GM19351 (cell line): Measurements from ENCODE around the gene GBGT1.
"Not testable (repeated sequence)": the region's sequence is repeated elsewhere in the genome, so short reads cannot be mapped to it uniquely, and the experiment has no call there.

Experiments used
- ATAC-seq: cut with Tn5 transposase; IDR thresholded peaks from one replicate; pipeline ENCODE4 v1.9.1; 2021; ENCODE audit warnings: mild to moderate bottlenecking, moderate library complexity; ENCODE audit not compliant: unreplicated experiment

The GBGT1 gene

DNA sequence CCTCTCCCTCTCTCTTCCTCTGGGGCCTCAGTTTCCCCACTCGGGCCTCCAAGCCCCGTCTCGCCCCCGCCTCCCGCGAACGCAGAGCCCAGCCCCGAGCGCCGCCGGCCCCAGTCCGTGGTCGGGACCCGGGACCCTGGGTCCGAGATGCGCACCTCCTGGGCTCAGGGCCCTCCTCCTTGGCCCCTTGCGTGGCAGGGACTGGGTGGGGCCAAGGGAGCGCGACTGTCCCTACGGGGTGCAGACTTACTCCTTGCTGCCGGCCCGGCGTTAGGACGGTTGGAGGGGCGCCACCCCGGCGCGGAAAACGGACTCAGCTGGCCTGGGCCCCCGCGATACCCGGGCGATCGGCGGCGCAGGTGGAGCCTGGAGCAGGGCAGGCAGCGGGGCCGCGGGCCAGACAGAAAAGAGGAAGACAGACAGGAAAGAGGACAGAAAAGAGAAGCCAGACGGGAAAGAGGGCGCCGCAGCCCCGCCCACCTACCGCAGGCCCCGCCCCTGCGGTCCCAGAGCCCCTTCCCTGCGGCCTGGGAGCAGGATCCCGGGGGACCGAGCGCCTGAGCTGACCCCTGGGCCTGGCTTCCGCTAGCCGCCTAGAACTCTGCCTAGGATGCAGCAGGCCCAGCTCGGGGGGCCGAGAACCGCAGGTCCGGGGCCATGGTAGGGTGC is at the start of gene GBGT1:
Gene GBGT1, minus strand, starts transcription at position 411 of the 669 bp plus-strand sequence. CDS start 1,502 bp downstream, outside the sequence.
- no peak for ATAC-seq

DNA sequence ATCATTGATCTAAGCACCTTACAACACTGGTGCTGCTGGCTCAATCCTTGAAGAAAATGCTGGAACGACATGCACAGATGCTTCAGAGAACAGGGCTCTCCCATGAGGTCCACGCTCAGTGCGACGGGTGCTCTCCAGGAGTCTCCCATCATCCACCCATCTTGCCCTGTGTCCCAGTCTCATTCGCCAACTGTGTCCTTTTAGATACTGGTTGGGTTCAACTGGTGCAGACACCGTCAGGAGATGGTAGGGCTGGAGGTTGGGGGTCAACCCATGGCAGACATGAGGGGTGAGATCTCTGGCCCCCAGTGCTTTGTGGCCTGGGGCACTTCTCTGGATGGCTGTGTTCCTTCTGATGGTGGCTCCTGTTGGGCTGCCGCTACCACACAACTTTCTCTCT is 46.9 kb upstream of the GBGT1 start:
- ATAC-seq, result no peak

DNA sequence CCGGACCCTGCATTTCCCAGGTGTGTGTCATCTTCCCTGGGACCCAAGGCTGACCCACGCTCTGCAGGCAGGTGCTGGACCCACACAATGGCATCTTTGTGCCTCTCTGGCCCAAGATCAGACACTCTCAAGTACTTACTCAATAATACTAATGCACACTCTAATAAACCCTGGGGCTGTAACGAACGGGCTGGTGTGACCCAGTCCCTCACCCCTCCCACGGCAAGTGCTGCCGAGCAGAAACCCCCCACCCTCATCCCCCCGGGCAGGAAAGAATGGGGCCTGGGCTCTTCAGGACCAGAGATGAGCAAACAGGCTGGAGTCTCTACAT is 46.5 kb upstream of the GBGT1 start:
- ATAC-seq, result no peak

DNA sequence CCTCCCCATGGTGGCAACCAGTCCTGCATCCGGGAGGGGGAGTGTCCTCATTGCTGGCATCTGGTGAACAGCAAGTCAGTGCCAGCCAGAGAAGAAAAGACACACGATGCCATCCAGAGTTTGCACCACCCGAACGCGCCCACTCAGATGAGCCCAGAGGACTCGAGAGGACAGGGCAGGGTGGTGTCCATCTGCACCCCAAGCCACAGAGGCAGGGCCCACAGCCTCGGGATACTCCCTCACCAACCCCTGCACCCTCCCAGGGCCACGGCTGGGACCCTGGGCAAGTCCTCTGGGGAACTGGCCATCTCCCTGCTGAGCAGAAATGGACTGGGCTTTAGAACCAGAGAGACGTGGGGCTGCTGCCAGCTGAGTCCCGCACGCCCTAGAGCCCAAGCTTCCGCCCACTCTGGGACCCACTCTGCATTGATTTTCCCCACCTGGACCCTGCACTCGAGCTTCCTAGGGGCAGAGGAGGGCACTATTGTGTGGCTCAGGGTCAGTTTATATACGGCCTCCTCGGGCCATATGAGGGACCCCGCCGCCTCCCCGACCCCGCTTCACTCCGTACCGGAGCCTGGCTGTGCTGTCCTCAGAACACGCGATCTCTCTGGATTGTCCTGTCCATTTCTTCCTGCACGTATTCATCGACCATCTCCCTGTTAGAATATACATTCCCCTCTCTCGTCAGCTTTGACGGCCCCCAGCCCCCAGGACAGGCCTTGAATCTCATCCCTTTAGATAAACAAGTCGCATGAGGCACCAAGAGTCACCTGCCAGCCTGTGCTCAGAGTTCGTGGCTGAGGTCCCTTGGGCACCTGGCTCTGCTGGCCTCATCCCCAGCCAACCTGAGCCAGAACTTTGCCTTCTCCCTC is 45.9 kb upstream of the GBGT1 start:
- not testable (repeated sequence) for ATAC-seq

DNA sequence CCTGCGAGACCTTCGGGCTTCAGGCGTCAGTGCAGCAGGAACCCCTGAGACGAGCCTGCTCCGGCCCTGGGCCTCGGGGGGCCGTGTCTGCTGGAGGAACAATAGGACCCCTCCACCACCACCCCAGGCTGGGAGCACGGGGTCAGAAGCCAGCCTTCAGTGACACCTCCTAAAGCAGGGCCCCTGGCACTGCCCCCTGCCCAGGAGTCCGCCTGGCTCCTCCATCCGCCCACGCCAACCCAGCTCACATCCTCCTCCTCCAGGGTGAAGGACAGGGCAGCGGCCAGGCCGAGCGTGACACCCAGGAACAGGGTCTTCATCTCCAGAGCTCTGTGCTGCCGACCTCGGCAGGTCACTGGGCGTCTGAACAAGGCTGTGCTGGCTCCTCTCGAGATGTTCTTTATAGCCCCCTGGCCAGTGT is 45.2 kb upstream of the GBGT1 start, which contains the start of gene OBP2B:
Gene OBP2B, minus strand, starts transcription at position 371 of the 421 bp plus-strand sequence. Its CDS starts 51 bp downstream, at position 320.
- ATAC-seq, result not testable (repeated sequence)

DNA sequence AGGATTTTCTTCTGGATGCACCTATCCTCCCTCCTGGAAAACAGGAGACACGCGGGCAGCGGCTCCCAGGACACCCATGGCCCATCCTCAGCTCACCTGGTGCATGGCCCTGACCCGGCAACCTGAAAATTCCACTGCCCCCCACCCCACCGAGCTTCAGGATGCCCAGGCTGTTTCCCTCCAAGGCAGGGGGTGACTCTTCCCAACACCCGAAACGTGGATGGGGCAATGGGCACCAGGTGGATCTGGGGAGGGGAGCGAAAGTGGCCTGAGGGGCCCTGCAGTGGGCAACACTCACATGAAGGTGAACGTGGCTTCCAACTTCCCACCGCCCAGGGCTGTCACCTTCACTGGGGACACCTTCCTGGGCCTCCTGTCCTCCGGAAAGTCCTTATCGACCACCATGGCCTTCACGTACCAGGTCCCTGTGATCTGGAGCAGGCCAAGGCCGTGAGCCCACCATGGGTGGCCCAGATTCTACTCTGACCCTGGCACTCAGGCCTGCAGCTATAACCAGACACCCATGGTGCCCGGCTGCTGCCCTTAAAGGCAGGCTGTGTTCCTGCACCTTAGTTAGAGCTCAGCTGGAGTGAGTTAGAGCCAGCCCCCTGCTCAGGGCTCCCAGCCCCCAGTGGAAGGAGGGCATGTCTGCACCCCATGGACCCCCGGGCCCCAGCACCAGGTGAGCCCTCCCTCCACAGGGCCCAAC is 44.6 kb upstream of the GBGT1 start:
- not testable (repeated sequence) for ATAC-seq

DNA sequence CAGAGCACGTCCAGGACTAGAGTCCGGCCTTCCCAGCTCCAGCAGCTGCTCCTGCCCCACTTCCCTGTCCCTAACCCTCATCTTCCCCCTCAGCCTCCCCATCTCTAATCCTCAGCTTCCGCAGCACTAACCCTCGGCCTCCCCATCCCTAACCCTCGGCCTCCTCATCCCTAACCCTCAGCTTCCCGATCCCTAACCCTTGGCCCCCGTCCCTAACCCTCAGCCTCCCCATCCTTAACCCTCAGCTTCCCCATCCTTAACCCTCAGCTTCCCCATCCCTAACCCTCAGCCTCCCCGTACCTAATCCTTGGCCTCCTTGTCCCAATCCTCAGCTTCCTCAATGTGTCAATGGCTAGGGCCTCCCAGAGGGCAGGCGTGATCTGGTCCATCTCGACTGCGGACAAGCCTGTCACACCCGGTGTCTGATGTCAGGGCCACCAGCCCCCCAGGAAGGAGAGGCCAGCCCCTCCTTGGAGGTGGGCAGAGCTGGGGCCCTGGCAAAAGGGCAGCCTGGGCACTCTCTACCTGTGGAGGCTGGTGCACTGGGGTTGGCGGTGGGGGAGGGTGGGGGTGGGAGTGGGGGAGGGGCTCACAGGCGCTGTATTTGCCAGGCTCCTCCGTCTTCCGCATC is 43.9 kb upstream of the GBGT1 start:
- no peak for ATAC-seq

DNA sequence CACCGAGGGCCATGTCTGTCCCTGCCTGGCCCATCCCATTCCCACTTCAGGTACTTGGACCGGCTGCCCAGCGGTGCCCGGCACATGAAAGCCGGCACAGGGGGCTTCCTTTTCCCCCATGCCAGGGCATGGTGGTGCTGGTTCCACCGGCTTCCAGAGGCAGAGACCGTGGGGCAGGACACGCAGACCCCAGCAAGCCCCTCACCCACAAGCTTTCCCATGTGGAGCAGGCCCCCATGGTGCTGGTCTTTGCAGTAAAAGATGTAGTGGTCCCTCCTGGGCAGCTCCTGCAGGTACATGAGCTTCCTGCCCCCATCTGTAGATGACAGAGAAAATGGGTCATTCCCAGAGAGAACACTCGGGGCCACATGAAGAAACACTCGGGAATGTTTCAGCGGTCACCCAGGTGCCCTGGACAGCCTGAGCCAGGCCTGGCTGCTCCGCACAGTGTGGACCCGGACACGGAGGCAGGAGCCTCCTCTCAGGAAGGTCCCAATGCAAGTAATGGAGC is 43.4 kb upstream of the GBGT1 start:
- no peak for ATAC-seq

DNA sequence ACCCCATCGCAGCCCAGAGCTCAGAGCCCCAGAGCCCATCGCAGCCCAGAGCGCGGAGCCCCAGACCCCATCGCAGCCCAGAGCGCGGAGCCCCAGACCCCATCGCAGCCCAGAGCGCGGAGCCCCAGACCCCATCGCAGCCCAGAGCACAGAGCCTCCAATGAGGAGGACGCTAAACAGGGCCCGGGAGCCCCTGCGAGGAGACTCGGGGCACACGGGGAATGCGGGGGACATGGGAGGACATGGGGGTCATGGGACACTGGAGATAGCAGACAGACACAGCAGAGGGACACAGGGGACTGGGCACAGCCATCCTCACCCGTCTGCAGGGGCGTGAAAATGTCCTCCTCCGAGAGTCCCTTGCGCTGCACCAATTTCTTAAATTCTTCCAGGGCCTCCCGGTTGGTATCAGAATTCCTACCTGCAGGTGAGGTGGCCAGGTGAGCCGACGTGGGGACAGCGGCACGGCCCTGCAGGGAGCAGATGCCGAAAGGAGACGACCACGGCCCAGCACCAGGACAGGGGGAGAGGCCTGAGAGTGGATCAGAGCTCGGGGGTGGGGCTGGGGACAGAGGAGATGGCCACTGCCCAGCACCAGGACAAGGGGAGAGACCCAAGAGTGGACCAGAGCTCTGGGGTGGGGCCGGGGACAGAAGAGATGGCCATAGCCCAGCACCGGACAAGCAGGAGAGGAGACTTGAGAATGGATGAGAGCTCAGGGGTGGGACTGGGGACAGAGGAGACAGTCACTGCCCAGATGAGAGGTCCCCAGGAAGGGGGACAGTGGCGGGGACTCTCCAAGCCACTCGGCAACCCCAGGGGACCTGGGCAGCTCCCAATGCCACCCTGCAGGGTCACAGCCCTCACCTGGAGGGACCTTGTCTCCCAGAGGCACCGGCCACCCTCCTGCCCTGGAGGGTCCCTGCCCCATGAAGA is 42.5 kb upstream of the GBGT1 start:
- ATAC-seq, result no peak

DNA sequence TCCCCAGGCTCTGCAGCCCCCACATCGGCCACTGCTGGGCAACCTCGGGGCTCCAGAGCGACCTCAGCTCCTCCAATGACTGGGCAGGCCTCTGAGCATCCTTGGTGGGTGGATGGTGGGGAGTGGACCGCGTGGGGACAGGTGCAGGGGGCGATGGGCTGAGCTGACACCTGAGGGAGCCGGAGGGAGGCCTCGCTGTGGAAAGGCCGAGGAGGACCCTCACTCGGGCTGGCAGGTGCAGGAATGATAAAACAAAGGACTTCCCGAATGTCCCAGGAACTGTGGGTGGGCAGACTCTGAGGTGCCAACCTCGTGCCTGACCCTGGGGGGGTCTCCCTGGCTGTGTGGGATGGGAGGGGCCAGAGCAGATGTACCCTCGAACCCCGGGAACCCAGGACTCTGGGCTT is 41.8 kb upstream of the GBGT1 start:
- not testable (repeated sequence) for ATAC-seq

DNA sequence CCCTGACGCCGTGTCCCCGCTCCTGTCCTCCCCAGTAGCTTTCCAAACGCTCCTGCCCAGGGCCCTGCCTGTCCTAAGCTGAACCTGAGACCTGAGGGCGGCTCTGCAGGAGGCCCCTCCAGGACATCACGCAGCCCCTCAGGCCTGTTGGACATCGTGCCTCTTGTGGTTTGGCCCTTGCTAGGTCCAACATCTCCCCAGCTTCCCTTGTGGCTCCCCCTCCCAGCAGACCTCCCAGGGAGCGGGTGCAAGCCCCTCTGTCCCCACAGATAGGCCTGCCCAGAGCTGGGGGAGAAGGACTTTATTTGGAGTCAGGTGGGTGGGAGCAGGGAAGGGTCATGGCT is 41.3 kb upstream of the GBGT1 start:
- no peak for ATAC-seq

DNA sequence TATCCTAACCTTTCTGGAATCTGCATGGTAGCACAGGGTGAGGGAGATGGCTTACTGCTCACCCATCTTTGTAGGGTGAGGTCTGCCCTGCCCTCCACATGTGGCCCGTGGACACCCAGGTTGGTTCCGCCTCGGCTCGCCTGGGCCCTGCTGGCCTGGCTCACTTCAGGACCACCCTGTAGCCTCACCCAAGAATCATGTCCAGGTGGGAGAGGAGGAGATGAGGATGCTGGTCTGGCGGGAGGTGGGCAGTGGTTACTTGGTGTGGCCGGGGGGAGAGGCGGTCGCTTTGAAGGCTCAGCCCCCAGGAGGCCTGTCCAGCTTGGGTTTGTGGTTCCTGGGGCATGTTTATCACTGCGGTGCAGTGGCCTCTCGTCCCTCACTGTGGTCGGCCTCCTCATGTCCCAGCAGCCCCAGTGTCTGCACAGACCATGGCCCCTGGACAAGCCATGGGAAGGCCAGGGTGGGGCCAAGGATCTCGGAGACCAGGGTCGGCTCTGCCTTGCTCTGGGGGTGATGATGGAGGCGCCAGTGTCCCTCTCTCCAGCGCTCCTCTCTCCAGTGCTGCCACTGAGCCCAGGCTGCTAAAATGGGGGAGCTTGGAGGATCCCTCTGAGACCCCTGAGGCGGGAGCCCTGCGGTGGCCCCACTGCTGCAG is 40.8 kb upstream of the GBGT1 start:
- no peak for ATAC-seq

DNA sequence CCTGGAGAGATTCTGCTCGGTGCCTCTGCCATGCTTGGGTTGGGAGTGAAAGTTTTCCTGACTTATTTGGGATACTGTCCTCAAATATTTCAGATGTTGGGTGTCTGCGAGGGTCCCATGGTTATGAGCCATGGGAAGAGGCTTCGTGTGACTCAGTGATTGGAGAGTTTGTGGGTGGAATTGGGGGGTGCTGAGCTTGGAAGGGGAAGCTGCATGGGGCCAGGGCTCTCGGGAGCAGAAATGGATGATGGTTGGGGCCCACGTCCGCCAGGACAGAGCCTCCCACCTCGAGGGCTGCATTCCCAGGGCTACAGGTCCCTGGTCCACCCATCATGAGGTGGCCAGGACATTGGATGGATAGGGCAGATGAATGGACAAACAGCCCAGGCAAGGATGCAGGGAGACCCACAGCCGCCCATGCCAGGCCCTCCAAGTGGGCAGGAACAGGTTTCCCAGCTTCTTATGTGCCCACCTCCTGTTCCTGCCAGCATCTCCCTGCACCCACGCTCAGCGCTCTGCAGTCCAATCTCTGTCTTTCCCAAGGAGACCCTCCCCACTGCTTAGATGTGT is 39.9 kb upstream of the GBGT1 start:
- no peak for ATAC-seq

DNA sequence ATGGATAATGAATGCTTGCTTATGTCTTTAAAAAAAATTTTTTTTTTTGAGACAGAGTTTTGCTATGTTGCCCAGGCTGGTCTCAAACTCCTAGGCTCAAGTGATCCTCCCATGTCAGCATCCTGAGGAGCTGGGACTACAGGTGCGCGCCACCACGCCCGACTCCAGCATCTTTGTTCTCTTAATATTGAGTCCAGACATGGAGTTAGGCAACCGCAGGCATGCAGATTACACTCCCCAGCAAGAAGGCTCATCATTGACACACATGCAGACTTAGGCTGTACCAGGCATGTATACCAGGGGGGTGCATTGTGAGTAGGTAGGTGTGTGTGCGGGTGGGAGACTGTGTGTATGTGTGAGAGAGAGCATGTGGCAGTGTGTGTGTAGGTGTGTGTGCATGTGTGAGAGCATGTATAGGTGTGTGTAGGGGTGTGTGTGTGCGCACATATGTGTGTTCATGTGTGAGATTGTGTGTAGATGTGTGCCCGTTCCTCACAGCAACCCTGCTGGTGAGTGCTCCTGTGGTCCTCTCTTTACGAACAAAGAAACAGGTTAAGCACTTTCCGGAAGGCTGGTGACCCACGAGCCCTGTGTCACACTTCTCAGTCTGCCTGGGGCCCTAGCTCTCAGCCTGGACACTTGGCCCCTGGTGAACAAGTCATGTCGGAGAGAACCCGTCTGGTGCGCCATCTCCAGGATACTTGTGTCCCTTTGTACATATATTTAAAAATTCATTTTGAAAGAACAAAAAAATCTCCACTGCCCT is 39.2 kb upstream of the GBGT1 start:
- no peak for ATAC-seq

DNA sequence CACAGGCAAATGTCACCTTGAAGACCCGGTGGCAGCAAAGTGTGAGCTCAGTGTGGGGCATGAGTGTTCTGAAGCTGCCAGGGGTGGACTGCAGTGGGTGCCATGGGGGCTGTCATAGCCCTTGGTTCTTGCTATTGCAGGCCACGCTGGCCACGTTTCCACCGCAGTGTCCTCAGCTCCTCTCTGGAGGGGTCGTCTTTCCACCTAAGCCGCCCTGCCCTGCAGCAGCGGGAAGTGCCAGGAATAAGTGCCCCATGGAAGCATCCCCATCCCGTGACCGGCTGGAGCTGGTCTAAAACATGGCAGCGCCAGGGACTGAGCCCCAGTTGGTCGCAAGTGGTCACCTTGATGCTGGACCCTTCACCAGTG is 38.4 kb upstream of the GBGT1 start:
- ATAC-seq, result no peak

DNA sequence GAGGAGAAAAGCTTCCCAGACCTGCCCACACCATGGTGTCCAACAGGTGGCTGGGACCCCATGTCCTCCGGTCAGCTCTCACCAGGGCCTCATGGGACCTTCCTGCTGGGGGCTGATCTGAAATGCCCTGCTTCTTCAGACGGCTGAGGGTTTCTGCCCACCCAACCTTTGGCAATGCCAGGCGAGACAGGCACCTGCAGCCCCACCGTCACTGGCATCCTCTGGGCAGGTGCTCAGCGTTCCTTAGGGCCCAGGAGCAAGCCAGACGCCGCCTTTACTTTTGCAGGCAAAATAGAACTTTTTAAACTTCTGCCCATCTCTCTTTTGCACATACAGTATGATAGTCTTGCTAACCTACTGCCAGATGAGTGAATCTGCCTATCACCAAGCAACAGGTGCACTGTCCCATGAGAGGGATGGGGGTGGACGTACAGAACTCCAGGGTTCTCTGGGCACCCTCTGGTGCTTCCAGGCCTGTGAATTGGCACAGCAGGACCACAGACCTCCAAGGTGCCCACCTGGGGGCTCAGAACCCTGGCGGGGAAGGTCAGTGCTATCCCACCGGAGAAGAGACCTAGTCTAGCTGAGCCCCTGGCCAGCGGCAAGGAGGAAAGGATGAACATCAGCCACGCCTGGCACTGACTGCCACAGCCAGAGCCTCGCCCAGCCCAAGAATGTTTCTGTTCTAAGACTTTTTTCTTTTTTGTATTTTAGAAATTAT is 37.9 kb upstream of the GBGT1 start:
- no peak for ATAC-seq

DNA sequence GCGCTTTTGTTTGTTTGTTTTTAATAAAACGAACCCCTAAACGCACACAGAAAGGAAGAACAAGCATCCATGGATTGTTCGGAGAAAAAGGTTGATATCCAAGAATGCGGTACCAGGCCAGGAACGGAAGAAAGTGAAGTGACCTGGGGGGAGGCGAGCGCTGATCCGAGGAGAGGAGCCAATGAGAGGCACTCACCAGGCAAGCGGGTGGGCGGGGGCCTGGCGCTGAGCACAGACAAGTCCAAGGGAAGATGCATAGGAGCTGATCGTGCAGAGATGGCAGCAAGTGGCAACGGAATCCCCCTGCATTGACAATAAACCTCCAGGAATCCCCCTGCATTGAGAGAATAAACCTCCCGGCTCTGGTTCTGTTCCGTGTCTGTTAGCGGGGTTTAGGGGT is 36.9 kb upstream of the GBGT1 start:
- ATAC-seq, result no peak
